Measurements from ENCODE around the gene ETFA.

- TF ChIP-seq, protein P1, sequence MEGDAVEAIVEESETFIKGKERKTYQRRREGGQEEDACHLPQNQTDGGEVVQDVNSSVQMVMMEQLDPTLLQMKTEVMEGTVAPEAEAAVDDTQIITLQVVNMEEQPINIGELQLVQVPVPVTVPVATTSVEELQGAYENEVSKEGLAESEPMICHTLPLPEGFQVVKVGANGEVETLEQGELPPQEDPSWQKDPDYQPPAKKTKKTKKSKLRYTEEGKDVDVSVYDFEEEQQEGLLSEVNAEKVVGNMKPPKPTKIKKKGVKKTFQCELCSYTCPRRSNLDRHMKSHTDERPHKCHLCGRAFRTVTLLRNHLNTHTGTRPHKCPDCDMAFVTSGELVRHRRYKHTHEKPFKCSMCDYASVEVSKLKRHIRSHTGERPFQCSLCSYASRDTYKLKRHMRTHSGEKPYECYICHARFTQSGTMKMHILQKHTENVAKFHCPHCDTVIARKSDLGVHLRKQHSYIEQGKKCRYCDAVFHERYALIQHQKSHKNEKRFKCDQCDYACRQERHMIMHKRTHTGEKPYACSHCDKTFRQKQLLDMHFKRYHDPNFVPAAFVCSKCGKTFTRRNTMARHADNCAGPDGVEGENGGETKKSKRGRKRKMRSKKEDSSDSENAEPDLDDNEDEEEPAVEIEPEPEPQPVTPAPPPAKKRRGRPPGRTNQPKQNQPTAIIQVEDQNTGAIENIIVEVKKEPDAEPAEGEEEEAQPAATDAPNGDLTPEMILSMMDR (IDR thresholded peaks at IDR 0.05), result no peak
- no peak for TF ChIP-seq POLR2A (IDR thresholded peaks at IDR 0.05)
Observed at GRCh38 chr15:76293361-76293760, 17.9 kb downstream of the ETFA start.

All from esophagus squamous epithelium (tissue), 4 donors.